Measurements from ENCODE around the gene CIPC. TPM values are rescaled to one million over a fixed set of nuclear protein-coding genes. Genes with fewer than 3 reads are reported as not detected.

The CIPC gene
- total and polyA plus RNA-seq, 8 donors, result 18.6 to 24.3 (median 21.8) TPM

- Histone ChIP-seq H3K36me3 (peaks cover 0 to 62% of the 10 kb centered on the region in 2 donors), H3K27ac (no peak overlapping the region), H3K4me3 (no peak overlapping the region), H3K27me3 (no peaks in the 10 kb centered on the region), H3K4me1 (peaks cover 0 to 6% of the 10 kb centered on the region in 2 donors), H3K9me3 (no peaks in the 10 kb centered on the region)
- DNase-seq (no peak), ATAC-seq (no peak)
- TF ChIP-seq CTCF (IDR thresholded peaks at IDR 0.05), result no peak
- intact Hi-C loops (cut with DNase I), result no loop called here
Observed at GRCh38 chr14:77116172-77116817, 18.2 kb downstream of the CIPC start.

- no peaks in the 10 kb centered on the region for H3K9me3 ChIP-seq
Observed at GRCh38 chr14:77119851-77120250, 21.8 kb downstream of the CIPC start.

GRCh38 chr14:77120771-77121743 lies 23.0 kb downstream of the CIPC start:
- TF ChIP-seq CTCF (IDR thresholded peaks at IDR 0.05), result no peak
- DNase-seq, result no peak
- peaks cover 4 to 39% of the 10 kb centered on the region in 2 donors for H3K4me1 ChIP-seq
- H3K36me3 ChIP-seq, result peaks cover 0 to 21% of the 10 kb centered on the region in 2 donors
- H3K9me3 ChIP-seq, result no peaks in the 10 kb centered on the region
- H3K4me3 ChIP-seq, result no peak overlapping the region
- intact Hi-C loops (cut with DNase I), result no loop called here
- peaks cover 10 to 28% of the 10 kb centered on the region in 2 donors for H3K27me3 ChIP-seq
- ATAC-seq, result no peak
- peak overlapping the region in 1 of 2 donors; percentile 33 for H3K27ac ChIP-seq

More at GRCh38 chr14:77119851-77120250, 21.8 kb downstream of the CIPC start:
- no peak for TF ChIP-seq CTCF (IDR thresholded peaks at IDR 0.05)
- DNase-seq, result no peak
- ATAC-seq, result no peak
- H3K27me3 ChIP-seq, result peaks cover 0 to 16% of the 10 kb centered on the region in 2 donors
- H3K36me3 ChIP-seq, result peaks cover 0 to 26% of the 10 kb centered on the region in 2 donors
- peaks cover 0 to 32% of the 10 kb centered on the region in 2 donors for H3K4me1 ChIP-seq
- intact Hi-C loops (cut with DNase I), result no loop called here
- H3K4me3 ChIP-seq, result no peak overlapping the region
- no peak overlapping the region for H3K27ac ChIP-seq

GRCh38 chr14:77122526-77123125 lies 24.6 kb downstream of the CIPC start:
- Histone ChIP-seq H3K4me3 (no peak overlapping the region), H3K9me3 (no peaks in the 10 kb centered on the region), H3K27me3 (peaks cover 10 to 43% of the 10 kb centered on the region in 2 donors), H3K4me1 (peaks cover 4 to 39% of the 10 kb centered on the region in 2 donors), H3K36me3 (peaks cover 0 to 8% of the 10 kb centered on the region in 2 donors), H3K27ac (no peak overlapping the region)
- DNase-seq (no peak), ATAC-seq (no peak)
- TF ChIP-seq CTCF (IDR thresholded peaks at IDR 0.05), result no peak
- intact Hi-C loops (cut with DNase I), result no loop called here
